ENCODE measurements around the gene FURIN.
A peak's percentile ranks its signal among the peaks of the same experiment; 100 is the strongest.
"Not testable (repeated sequence)": the region's sequence is repeated elsewhere in the genome, so short reads cannot be mapped to it uniquely, and the experiment has no call there.

Gene FURIN

GRCh38 chr15:90840954-90841353 is 27.4 kb upstream of the FURIN start:
- no peak for DNase-seq

GRCh38 chr15:90844696-90845095 is 23.7 kb upstream of the FURIN start:
- intact Hi-C loops (cut with DNase I), result no loop called here
- DNase-seq, result no peak

More at GRCh38 chr15:90840954-90841353, 27.4 kb upstream of the FURIN start:
- intact Hi-C loops (cut with DNase I), result no loop called here

GRCh38 chr15:90845201-90845949 is 23.0 kb upstream of the FURIN start:
- DNase-seq, result no peak
- intact Hi-C loops (cut with DNase I), result no loop called here

GRCh38 chr15:90849424-90849823 is 19.0 kb upstream of the FURIN start:
- peak in 1 of 10 donors; percentile 4 for DNase-seq
- intact Hi-C loops (cut with DNase I), result not testable (repeated sequence)

- peak in 1 of 10 donors; percentile 37 for DNase-seq
- intact Hi-C loops (cut with DNase I), result no loop called here
Observed at GRCh38 chr15:90851114-90851513, 17.3 kb upstream of the FURIN start.

- intact Hi-C loops (cut with DNase I), result no loop called here
Observed at GRCh38 chr15:90851940-90852339, 16.4 kb upstream of the FURIN start.

GRCh38 chr15:90855139-90855538 is 13.2 kb upstream of the FURIN start:
- intact Hi-C loops (cut with DNase I), result no loop called here

More at GRCh38 chr15:90851940-90852339, 16.4 kb upstream of the FURIN start:
- DNase-seq, result peak in 1 of 10 donors; percentile 2

GRCh38 chr15:90857337-90857736 is 11.1 kb upstream of the FURIN start:
- intact Hi-C loops (cut with DNase I), result no loop called here
- DNase-seq, result no peak

More at GRCh38 chr15:90855139-90855538, 13.2 kb upstream of the FURIN start:
- peak in 1 of 10 donors; percentile 46 for DNase-seq

GRCh38 chr15:90857883-90858443 is 10.4 kb upstream of the FURIN start:
- intact Hi-C loops (cut with DNase I), result no loop called here

GRCh38 chr15:90859234-90860131 is 8.9 kb upstream of the FURIN start:
- intact Hi-C loops (cut with DNase I), result no loop called here
- no peak for DNase-seq

More at GRCh38 chr15:90857883-90858443, 10.4 kb upstream of the FURIN start:
- DNase-seq, result no peak

- no peak for DNase-seq
- intact Hi-C loops (cut with DNase I), result no loop called here
Observed at GRCh38 chr15:90860450-90860849, 7.9 kb upstream of the FURIN start.

- peak in 1 of 10 donors; percentile 6 for DNase-seq
- intact Hi-C loops (cut with DNase I), result no loop called here
Observed at GRCh38 chr15:90860942-90861675, 7.3 kb upstream of the FURIN start.

GRCh38 chr15:90862487-90862886 is 5.9 kb upstream of the FURIN start:
- intact Hi-C loops (cut with DNase I), result no loop called here
- no peak for DNase-seq

- DNase-seq, result no peak
- intact Hi-C loops (cut with DNase I), result no loop called here
Observed at GRCh38 chr15:90862964-90863778, 5.2 kb upstream of the FURIN start.

GRCh38 chr15:90863987-90864386 is 4.4 kb upstream of the FURIN start:
- intact Hi-C loops (cut with DNase I), result no loop called here

GRCh38 chr15:90864507-90864906 is 3.9 kb upstream of the FURIN start:
- intact Hi-C loops (cut with DNase I), result no loop called here
- DNase-seq, result no peak

More at GRCh38 chr15:90863987-90864386, 4.4 kb upstream of the FURIN start:
- no peak for DNase-seq

GRCh38 chr15:90865702-90866101 is 2.7 kb upstream of the FURIN start:
- no peak for DNase-seq
- intact Hi-C loops (cut with DNase I), result no loop called here

- no peak for DNase-seq
- intact Hi-C loops (cut with DNase I), result no loop called here
Observed at GRCh38 chr15:90866161-90866715, 2.1 kb upstream of the FURIN start.

- DNase-seq, result no peak
- intact Hi-C loops (cut with DNase I), result no loop called here
Observed at GRCh38 chr15:90866800-90867199, 1.6 kb upstream of the FURIN start.

All from posterior cingulate gyrus (tissue), 11 donors.